Thyroid gland (tissue), 4 donors: Measurements from ENCODE around the gene SPDYE18.
"Not testable (repeated sequence)": the region's sequence is repeated elsewhere in the genome, so short reads cannot be mapped to it uniquely, and the experiment has no call there.

Source experiments
- CTCF ChIP-seq, 6 experiments: fragments of 200-600 bp in 3 of 6; fragments of 450-650 bp in 3 of 6; sonication (generic) in 3 of 6; IDR thresholded peaks; one replicate each; pipeline ENCODE4 v1.5.1; 2016 to 2019; ENCODE audit warnings: antibody characterized with exemption in 6 of 6, mild to moderate bottlenecking in 2 of 6, inconsistent platforms in 1 of 6, moderate library complexity in 1 of 6
- POLR2A ChIP-seq, 2 donors: fragments of 450-650 bp; IDR thresholded peaks; one replicate each; pipeline ENCODE4 v1.6.1; 2017; ENCODE audit warnings: antibody characterized with exemption in 2 of 2, mild to moderate bottlenecking in 2 of 2, moderate library complexity in 1 of 2

DNA sequence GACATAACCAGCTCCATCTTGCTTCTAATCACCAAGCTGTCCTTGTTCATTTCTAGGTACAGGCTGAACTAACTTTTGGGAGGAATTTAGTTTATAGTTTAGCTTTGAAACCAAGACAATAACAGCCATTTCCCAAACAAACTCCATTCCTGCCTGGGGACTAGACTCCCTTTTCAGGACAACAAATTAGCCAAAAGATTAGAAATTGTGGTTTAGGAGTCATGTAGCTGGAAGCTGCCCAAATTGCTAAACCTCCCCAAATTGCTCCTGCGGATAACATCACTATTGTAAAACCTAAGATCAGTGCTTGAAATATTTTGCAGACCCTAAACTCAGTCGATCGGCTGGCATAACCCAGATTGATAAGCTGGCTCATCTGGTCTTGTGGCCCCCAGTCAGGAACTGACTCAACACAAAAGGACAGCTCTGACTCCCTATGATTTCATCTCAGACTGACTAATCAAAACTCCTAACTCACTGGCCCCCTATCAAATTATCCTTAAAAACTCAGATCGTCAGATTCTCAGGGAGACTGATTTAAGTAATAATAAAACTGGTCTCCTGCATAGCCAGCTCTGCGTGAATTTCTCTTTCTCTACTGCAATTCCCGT lies 12.5 kb upstream of the SPDYE18 start:
- TF ChIP-seq CTCF, POLR2A (IDR thresholded peaks at IDR 0.05): not testable (repeated sequence)
